ENCODE results near the gene INSR.
A peak's percentile ranks its signal among the peaks of the same experiment; 100 is the strongest.

INSR gene

GRCh38 chr19:7293762-7294557 is at the start of gene INSR:
Gene INSR (minus strand): TSS chr19:7294414. CDS start chr19:7293891, 523 bp downstream.
- DNase-seq (ENCODE audit: extremely low spot score) = peak; percentile 94
- POLR2A ChIA-PET = interaction anchor here (0.6 to 1.8 kb wide), 7 partner anchors 30 to 195 kb away, joined by 3 to 9 read pairs (median 4); no protein-coding TSS in a partner anchor
- CTCF ChIA-PET = no interaction called here

GRCh38 chr19:7342143-7342542 is 47.9 kb upstream of the INSR start:
- POLR2A ChIA-PET = interaction anchor here (1.1 kb wide), 1 partner anchor 243 kb away, joined by 3 read pairs; no protein-coding TSS in a partner anchor
- DNase-seq (ENCODE audit: extremely low spot score) = no peak
- CTCF ChIA-PET = interaction anchor here (0.6 to 0.7 kb wide), 2 partner anchors 12 to 240 kb away, joined by 3 to 4 read pairs; no protein-coding TSS in a partner anchor
- TF ChIP-seq TARDBP (IDR thresholded peaks at IDR 0.05) (no peak), SP1 (IDR thresholded peaks at IDR 0.05) (no peak), FOXM1 (IDR thresholded peaks at IDR 0.05; ENCODE audit: borderline replicate concordance) (no peak), PKNOX1 (IDR thresholded peaks at IDR 0.05) (no peak), L3MBTL2 (conservative IDR thresholded peaks at IDR 0.05) (no peak), FOXA1 (IDR thresholded peaks at IDR 0.05) (no peak), FOXK2 (IDR thresholded peaks at IDR 0.05) (no peak)

More at GRCh38 chr19:7293762-7294557, at the start of gene INSR:
- TF ChIP-seq FOXA1 (IDR thresholded peaks at IDR 0.05) (no peak), PKNOX1 (IDR thresholded peaks at IDR 0.05) (0 out of 2 replicates have a peak, but pooled peaks have one; percentile 10)

GRCh38 chr19:7340959-7341837 is 47.0 kb upstream of the INSR start:
- CTCF ChIA-PET = interaction anchor here (1.0 to 1.8 kb wide), 3 partner anchors 185 to 242 kb away, joined by 3 to 8 read pairs (median 6); no protein-coding TSS in a partner anchor
- peak; percentile 72 for DNase-seq (ENCODE audit: extremely low spot score)
- POLR2A ChIA-PET = interaction anchor here (1.1 kb wide), 1 partner anchor 242 kb away, joined by 3 read pairs; no protein-coding TSS in a partner anchor
- TF ChIP-seq BHLHE40 (IDR thresholded peaks at IDR 0.05; ENCODE audit: borderline replicate concordance) = no peak
- TF ChIP-seq SUZ12 (IDR thresholded peaks at IDR 0.05) = no peak
- TF ChIP-seq NFRKB (IDR thresholded peaks at IDR 0.05) = no peak
- peak; percentile 86 for TF ChIP-seq ZNF384 (IDR thresholded peaks at IDR 0.05)
- no peak for TF ChIP-seq FOXM1 (IDR thresholded peaks at IDR 0.05; ENCODE audit: borderline replicate concordance)

GRCh38 chr19:7337380-7338194 is 43.4 kb upstream of the INSR start:
- TF ChIP-seq BHLHE40 (IDR thresholded peaks at IDR 0.05; ENCODE audit: borderline replicate concordance) (no peak), SUZ12 (IDR thresholded peaks at IDR 0.05) (no peak), FOXK2 (IDR thresholded peaks at IDR 0.05) (no peak), ELF4 (IDR thresholded peaks at IDR 0.05) (no peak), CTBP1 (IDR thresholded peaks at IDR 0.05; ENCODE audit: borderline replicate concordance) (no peak), NFRKB (IDR thresholded peaks at IDR 0.05) (no peak), ZNF384 (IDR thresholded peaks at IDR 0.05) (no peak), HDGF (IDR thresholded peaks at IDR 0.05; ENCODE audit: borderline replicate concordance) (no peak), FOXM1 (IDR thresholded peaks at IDR 0.05; ENCODE audit: borderline replicate concordance) (no peak), L3MBTL2 (conservative IDR thresholded peaks at IDR 0.05) (no peak), PKNOX1 (IDR thresholded peaks at IDR 0.05) (no peak), ARNT (IDR thresholded peaks at IDR 0.05) (no peak)
- CTCF ChIA-PET = no interaction called here
- POLR2A ChIA-PET = interaction anchor here (1.2 kb wide), 1 partner anchor 238 kb away, joined by 4 read pairs; no protein-coding TSS in a partner anchor
- no peak for DNase-seq (ENCODE audit: extremely low spot score)

- DNase-seq (ENCODE audit: extremely low spot score) = no peak
- CTCF ChIA-PET = no interaction called here
- no peak for TF ChIP-seq NFRKB (IDR thresholded peaks at IDR 0.05)
- TF ChIP-seq HDGF (IDR thresholded peaks at IDR 0.05; ENCODE audit: borderline replicate concordance) = no peak
- TF ChIP-seq ZNF384 (IDR thresholded peaks at IDR 0.05) = no peak
- TF ChIP-seq CTBP1 (IDR thresholded peaks at IDR 0.05; ENCODE audit: borderline replicate concordance) = no peak
- no peak for TF ChIP-seq ARNT (IDR thresholded peaks at IDR 0.05)
- POLR2A ChIA-PET = interaction anchor here (1.2 kb wide), 1 partner anchor 237 kb away, joined by 4 read pairs; no protein-coding TSS in a partner anchor
These were observed 42.2 kb upstream of the INSR start for GRCh38 chr19:7336321-7336973.
